Activated CD8-positive, alpha-beta memory T cell treated with anti-CD3 and anti-CD28 coated beads, Interleukin-2, amount 50 U/mL, for 48 hours (primary cell): ENCODE measurements around the gene KHDC4.

Experiments
- DNase-seq: peaks from one replicate; pipeline ENCODE4 v3.0.0-alpha.2; 2020

KHDC4 gene

GRCh38 chr1:155934097-155934935, at the start of gene KHDC4:
KHDC4 (minus strand) TSS chr1:155934413; CDS start chr1:155934373, 40 bp downstream.
- peak; percentile 92 for DNase-seq

- no peak for DNase-seq
Measured at GRCh38 chr1:155983191-155984024, 49.2 kb upstream of the KHDC4 start.

DNA sequence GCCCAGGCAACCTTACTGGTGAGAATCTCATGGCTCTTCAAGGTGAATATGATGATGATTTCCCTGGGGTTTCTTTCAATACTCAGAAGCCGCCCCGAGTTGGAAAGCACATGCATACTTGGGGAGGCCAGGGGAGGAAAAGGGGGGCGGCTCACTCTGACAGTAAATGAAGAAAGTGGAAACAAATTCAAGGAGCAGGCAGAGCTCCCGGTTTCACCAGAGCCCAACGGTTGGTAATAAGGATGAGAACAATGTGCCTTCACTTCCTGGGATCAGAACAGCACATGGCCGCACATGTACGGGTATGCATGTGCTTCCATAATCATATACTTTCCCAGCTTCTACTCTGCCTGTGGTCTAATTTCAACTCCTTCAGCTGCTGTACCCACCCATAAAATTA, 47.9 kb upstream of the KHDC4 start:
- no peak for DNase-seq

DNA sequence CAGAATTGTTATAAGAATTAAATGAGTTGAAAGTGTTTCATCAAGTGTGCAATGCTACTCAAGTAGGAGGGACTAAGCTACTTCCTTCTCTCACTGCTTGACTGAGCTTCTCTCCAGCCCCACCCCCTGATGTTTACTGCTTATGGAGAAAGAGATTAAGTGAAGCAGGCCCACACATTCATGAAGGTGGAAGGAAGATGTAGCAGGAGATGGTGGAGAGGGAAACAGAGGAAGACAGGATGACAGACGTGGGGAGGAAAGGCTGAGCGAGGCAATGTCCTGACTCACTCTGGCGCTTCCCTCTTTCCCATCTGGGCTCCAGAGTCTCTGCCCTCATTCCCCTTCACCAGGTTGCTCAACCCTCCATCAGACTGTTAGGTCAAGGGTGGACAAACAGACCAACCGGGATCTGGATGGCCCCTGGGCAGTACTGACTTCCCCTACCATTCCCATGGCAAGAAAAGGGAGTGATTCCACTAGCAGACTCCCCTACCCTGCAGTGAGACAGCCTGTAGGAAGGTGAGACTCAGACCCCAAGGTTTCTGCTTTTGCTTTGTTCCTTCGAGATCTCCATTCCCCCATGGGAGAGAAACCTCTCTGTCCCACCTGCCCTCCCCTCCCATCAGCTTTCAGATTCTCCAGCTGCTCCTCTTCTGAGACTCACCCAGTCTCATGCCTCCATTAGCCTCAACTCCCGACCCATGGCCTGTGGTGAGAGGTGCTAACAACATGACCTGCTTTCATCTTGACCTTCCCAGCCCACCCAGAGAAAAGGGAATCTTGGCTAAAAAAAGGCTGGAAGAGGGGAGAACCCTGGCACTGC, 47.3 kb upstream of the KHDC4 start:
- no peak for DNase-seq

DNA sequence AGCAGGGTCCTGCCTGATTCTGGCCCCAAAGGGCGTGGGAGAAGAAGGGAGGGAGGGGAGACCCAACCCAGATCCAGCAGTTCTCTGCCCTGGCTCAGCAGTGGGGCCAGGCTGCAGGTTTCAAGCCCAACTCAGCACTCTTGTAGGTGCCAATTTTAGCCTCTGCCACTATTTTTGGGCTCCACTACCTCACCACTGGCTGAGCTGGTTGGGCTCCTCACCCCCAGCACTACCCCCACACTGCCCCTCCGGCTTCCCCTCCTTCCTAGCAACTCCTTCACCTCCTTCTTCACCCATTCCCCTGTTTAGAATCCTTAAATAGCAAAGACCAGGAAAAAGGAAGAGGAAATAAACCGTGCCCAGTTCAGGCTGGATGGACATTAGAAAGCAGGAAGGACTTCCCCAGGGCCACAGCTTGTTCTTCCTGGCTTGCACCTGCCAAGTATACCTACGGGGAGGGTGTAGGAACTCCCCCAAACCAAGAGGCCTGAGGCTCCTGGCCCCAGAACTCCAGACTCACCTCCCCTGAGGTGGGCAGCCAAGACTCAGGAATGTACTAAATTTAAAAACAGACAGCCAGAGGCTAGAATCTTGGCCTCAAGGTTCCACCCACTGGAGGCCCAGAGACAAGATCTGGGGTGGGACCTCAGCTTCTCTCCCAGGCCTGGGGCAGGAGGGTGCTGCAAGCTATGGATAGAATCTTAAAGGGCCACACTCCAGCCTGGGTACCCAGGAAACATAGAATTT, 45.6 kb upstream of the KHDC4 start:
- DNase-seq, result no peak

GRCh38 chr1:155978973-155979429, 44.8 kb upstream of the KHDC4 start:
- no peak for DNase-seq

DNA sequence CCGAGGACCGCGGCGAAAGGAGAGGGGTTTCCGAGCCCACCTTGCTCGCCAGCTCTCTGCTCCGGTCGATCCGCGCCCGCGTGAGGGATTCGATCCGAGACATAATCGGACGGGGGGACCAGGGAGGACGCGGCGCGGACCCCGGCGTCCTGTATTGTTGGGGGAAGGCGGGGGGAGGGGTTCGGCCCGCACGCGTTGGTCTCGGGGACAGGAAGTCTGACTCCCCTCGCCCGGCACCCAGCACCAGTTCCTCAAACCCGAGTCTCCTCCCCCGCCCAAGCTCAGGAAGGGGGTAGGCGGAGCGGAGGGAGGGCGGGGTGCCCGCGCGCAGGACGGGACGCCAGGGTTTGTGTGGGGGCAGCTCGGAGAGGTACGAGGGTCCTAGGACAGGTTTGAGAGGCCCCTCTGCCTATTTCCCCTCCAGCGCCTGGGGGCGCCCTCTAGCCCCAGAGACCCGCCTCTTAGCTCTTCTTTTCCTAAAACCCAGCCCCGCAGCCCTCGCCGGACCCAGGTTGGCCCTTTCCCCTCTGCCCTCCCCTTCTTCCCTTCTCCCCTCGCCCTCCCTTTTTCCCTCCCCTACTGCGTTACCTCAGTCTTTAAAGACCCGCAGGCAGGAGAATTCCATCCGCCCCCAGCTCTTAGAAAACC, 44.2 kb upstream of the KHDC4 start, which contains the start of gene ARHGEF2:
Gene ARHGEF2 (minus strand): TSS at position 223 of the 648 bp plus-strand sequence. CDS start 120 bp downstream, at position 103.
- DNase-seq, result peak; percentile 90

DNA sequence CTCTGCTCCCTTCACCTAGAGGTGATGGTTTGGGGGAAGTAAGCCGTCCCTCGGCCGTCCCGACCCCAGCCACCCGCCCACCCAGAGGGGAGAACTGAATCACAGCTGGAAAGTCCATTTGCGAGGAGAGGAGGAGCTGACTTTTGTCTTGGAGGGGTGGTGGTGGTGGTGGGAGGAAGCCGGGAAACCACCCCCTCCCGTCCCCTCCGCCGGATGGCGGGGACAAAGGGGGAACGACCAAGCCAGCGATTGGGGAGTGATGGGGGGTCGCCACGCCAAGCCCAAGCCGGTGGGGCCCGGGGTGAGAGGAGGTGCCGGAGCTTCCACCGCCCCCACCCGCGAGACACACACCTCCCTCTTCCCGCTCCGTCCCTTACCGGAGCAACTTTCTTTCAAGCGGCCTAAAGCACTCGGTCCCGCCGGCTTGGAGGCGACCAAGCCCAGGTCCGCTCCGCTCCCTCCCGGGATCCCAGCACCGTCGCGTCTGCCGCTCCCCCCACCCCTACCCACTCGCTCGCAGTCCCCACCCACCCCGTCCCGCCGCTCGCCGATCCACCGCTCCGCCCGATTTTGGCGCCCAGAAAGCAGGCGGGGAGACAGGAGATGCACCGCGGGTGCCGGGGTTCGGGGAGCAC, 43.6 kb upstream of the KHDC4 start:
- DNase-seq, result peak; percentile 82

GRCh38 chr1:155976913-155977689, 42.9 kb upstream of the KHDC4 start:
- no peak for DNase-seq

- DNase-seq, result peak; percentile 65
Measured at GRCh38 chr1:155976062-155976912, 42.1 kb upstream of the KHDC4 start.

- DNase-seq, result no peak
Measured at GRCh38 chr1:155975375-155976061, 41.3 kb upstream of the KHDC4 start.

GRCh38 chr1:155974208-155975115, 40.2 kb upstream of the KHDC4 start:
- no peak for DNase-seq

GRCh38 chr1:155973723-155974122, 39.5 kb upstream of the KHDC4 start:
- DNase-seq, result no peak

DNA sequence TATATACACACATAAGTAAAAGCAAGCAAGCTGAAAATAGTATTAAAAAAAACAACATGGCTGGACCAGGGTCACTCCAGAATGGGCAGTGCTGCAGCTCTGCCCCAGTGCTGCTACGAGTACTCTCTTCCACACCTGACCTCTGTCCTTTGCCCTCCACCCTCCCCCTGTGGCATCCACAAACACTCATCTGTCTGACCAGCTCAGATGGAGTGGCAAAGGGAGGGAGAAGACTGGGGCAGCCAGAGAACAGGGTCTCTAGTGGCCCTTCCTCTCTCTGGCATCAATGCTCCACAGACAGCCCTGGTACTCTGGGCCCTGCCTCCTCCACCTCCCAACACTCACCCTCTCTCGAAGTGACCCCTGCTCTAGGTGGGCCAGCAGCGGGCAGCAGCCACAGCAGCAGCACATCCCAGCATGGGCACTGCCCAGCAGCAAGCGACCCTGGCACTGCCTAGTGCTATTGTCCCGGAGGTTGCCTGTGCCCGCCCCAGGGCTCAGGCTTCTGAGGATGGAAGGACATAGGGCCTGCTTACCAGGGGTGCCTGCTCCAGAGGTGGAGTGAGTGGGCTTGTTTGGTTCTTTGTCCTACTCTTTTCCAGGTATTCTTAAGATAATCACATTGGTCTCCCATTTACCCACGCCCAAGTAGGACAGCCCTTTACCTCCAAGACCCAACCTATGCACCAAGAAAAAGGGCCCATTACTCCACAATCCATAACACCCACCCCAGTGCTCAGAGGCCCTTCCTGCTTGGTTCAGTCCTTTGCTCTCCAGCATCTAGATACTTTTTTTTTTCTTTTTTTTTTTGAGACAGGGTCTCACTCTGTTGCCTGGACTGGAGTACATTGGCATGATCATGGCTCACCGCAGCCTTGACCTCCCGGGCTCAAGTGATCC, 37.9 kb upstream of the KHDC4 start:
- no peak for DNase-seq

GRCh38 chr1:155970531-155971167, 36.4 kb upstream of the KHDC4 start:
- peak; percentile 71 for DNase-seq

- no peak for DNase-seq
Measured at GRCh38 chr1:155969377-155969791, 35.2 kb upstream of the KHDC4 start.
